Effector memory CD4-positive, alpha-beta T cell (primary cell): ENCODE results near the gene TMC8.
A peak's percentile ranks its signal among the peaks of the same experiment; 100 is the strongest.

Experiments used
- DNase-seq, 3 donors: peaks; one replicate each; pipeline ENCODE4 v3.0.0-alpha.2; 2020
- H3K27ac ChIP-seq: 2 replicates; pipeline ENCODE4 v1.7.0; 2013; ENCODE audit warnings: mild to moderate bottlenecking, low read length, moderate library complexity; ENCODE audit not compliant: insufficient read depth, poor library complexity, severe bottlenecking
- H3K27me3 ChIP-seq: replicated peaks from 2 replicates; pipeline ENCODE4 v1.7.0; 2013; ENCODE audit warnings: mild to moderate bottlenecking, low read length; ENCODE audit not compliant: insufficient read depth, control insufficient read depth, poor library complexity, severe bottlenecking
- H3K36me3 ChIP-seq: 2 replicates; pipeline ENCODE4 v1.7.0; 2013; ENCODE audit warnings: mild to moderate bottlenecking, low read length, moderate library complexity; ENCODE audit not compliant: control insufficient read depth, insufficient read depth
- H3K4me1 ChIP-seq: 2 replicates; pipeline ENCODE4 v1.7.0; 2013; ENCODE audit warnings: low read length, mild to moderate bottlenecking; ENCODE audit not compliant: control insufficient read depth, insufficient read depth, poor library complexity, severe bottlenecking
- H3K4me3 ChIP-seq: 2 replicates; pipeline ENCODE4 v1.7.0; 2013; ENCODE audit warnings: low read length, low read depth, mild to moderate bottlenecking; ENCODE audit not compliant: insufficient read depth, poor library complexity, severe bottlenecking
- H3K9me3 ChIP-seq: 2 replicates; pipeline ENCODE4 v1.7.0; 2013; ENCODE audit warnings: mild to moderate bottlenecking, low read length, moderate library complexity; ENCODE audit not compliant: control insufficient read depth

The TMC8 gene

DNA sequence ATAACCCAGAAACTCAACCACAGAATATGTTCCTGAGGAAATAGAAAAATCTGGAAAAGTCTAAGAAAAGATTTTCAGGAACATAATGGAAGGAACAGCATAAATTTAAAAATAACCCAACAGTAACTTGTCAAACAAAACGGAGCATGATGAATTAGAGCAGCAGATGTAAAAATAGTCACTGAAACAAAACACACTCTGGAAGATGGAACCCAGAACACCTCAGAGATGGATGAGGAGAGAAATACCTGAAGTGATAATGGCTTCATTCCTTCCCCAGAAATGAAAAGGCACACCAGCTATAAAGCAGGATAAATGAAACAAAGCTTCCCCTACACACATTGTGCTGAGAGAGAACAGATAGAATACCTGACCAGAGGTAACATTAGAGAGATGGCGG lies 49.9 kb downstream of the TMC8 start:
- Histone ChIP-seq H3K4me1 (peaks cover 7% of the 10 kb centered on the region), H3K27me3 (no peaks in the 10 kb centered on the region), H3K36me3 (no peaks in the 10 kb centered on the region), H3K9me3 (no peaks in the 10 kb centered on the region), H3K27ac (no peak overlapping the region), H3K4me3 (no peak overlapping the region)
- DNase-seq = no peak

DNA sequence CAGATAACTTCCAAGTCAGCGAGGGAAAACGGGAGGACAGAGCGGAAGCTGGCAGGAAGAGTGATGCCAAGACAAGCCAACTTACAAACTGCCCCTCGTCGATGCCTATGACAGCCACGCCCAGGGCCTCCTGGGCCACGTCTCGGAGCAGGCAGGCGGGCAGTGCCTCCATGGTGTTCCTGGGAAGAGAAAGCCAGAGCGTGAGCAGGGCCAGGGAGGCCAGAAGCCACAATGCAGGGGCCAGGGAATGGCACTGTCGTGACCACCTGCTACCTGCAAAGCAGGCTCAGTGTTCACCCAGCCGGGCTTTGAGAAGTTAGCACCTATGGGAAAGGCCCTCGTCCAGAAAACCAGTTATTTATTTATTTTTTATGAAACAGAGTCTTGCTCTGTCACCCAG lies 51.9 kb downstream of the TMC8 start:
- Histone ChIP-seq H3K36me3 (no peaks in the 10 kb centered on the region), H3K27ac (no peak overlapping the region), H3K4me1 (no peaks in the 10 kb centered on the region), H3K27me3 (no peaks in the 10 kb centered on the region), H3K9me3 (no peaks in the 10 kb centered on the region), H3K4me3 (no peak overlapping the region)
- DNase-seq = no peak

GRCh38 chr17:78183916-78184315 lies 53.3 kb downstream of the TMC8 start:
- no peak for DNase-seq
- no peaks in the 10 kb centered on the region for H3K9me3 ChIP-seq
- H3K36me3 ChIP-seq = no peaks in the 10 kb centered on the region
- H3K27me3 ChIP-seq = no peaks in the 10 kb centered on the region
- H3K27ac ChIP-seq = no peak overlapping the region
- no peaks in the 10 kb centered on the region for H3K4me1 ChIP-seq
- H3K4me3 ChIP-seq = no peak overlapping the region

- no peaks in the 10 kb centered on the region for H3K36me3 ChIP-seq
- no peak overlapping the region for H3K4me3 ChIP-seq
- no peak for DNase-seq
- no peaks in the 10 kb centered on the region for H3K27me3 ChIP-seq
- no peaks in the 10 kb centered on the region for H3K9me3 ChIP-seq
- H3K27ac ChIP-seq = no peak overlapping the region
- H3K4me1 ChIP-seq = no peaks in the 10 kb centered on the region
Observed at GRCh38 chr17:78184351-78184750, 53.8 kb downstream of the TMC8 start.

- Histone ChIP-seq H3K36me3 (no peaks in the 10 kb centered on the region), H3K4me3 (no peak overlapping the region), H3K27ac (no peak overlapping the region), H3K4me1 (no peaks in the 10 kb centered on the region), H3K9me3 (no peaks in the 10 kb centered on the region), H3K27me3 (no peaks in the 10 kb centered on the region)
- no peak for DNase-seq
Observed at GRCh38 chr17:78184868-78185267, 54.3 kb downstream of the TMC8 start.

DNA sequence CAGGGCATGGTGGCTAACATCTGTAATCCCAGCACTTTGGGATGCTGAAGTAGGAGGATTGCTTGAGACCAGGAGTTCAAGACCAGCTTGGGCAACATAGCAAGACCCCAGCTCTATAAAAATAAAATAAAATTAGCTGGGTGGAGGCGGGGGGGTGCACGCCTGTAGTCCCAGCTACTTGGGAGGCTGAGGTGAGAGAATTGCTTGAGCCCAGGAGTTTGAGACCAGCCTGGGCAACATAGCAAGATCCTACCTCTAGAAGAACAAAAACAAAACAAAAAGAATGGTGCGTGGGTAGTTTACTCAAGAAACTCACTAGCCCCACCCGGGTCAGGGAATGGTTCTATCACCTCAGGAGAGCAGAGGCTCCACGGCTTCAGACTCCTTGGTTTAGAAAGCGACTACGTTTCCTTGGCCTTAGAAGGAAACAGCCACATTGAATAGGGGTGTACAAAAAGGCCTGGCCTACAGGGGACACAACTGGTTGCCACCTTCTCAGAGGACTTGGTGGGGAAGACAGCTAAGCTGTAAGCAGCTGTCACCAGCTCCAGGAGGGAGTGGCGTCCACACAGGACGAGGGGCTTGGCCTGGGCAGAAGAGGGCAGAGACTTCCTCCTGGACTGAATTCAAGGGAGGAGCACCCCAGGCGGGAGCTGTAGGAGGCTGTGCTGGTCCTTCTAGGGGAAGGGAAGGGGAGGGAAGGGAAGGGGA lies 55.6 kb downstream of the TMC8 start:
- Histone ChIP-seq H3K36me3 (no peaks in the 10 kb centered on the region), H3K9me3 (no peaks in the 10 kb centered on the region), H3K4me3 (no peak overlapping the region), H3K27me3 (no peaks in the 10 kb centered on the region), H3K27ac (no peak overlapping the region), H3K4me1 (no peaks in the 10 kb centered on the region)
- no peak for DNase-seq

DNA sequence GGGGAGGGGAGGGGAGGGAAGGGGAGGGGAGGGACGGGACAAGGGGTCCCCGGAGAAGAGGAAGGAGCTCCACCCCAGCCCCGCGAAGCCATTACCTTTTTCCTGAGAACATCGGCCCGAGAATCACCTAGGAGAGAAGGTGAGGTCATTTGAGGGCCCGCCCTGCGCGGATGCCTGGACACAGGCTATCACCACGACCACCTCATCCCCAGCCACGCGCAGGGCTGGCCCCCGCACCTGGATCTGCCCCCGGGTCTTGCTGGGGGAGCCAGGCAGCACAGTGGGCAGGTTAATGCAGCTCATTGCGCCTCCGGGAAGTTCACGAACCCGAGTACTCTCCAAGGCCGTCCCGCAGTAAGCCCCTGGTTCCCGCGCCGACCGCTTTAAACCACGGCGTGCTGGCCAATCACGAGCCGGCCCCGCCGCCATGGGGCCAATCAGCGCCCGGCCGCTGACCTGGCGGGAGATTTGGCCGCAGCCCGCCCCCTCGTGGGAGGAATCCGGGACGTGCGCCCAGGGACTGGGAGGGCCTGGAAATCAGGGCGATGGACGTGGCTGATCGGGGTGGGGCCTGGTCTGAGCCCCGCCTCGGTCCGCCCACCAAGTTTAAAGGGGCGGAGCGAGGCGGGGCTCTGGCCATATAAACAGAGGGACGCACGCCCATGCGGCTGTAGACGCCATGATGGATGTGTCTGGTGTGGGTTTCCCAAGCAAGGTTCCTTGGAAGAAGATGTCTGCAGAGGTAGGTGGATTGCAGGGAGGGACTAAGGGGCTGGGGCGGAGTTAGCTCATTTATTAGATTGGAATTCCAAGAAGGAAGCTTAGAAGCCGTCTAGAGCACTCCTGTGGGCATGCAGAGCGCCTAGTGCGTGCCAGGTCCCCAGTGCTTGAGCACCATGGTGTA lies 56.4 kb downstream of the TMC8 start, which contains the start of the genes AFMID and TK1:
AFMID (plus strand) TSS at position 671 of the 904 bp plus-strand sequence; CDS start at position 680, 9 bp downstream.
TK1 (minus strand) TSS at position 361 of the 904 bp plus-strand sequence; CDS start at position 303, 58 bp downstream.
- no peak within 1 kb of the TSS for H3K27ac ChIP-seq
- H3K9me3 ChIP-seq = no peaks in the 10 kb centered on the region
- H3K4me1 ChIP-seq = no peaks in the 10 kb centered on the region
- H3K4me3 ChIP-seq = peak within 1 kb of the TSS; percentile 48
- H3K27me3 ChIP-seq = no peaks in the 10 kb centered on the region
- peak; percentile 71 to 80 (median 73) for DNase-seq
- H3K36me3 ChIP-seq = no peaks in the 10 kb centered on the region
